SK-N-SH treated with all-trans-retinoic acid at 6 μM for 48 hours (cell line): ENCODE measurements around the gene CAMKK2.

Source experiments
- ATAC-seq: fragments of 200-7000 bp; cut with Tn5 transposase; 3 replicates; pipeline ENCODE4 v1.9.1; 2020; ENCODE audit warnings: mild to moderate bottlenecking, moderate library complexity
- ARNTL ChIP-seq: fragments of 450-650 bp; formaldehyde crosslinking; IDR thresholded peaks from 2 replicates; pipeline ENCODE4 v1.5.0; 2020; ENCODE audit warnings: low read depth, mild to moderate bottlenecking, moderate library complexity, borderline replicate concordance
- BACH2 ChIP-seq: fragments of 250-450 bp; sonication (Bioruptor Pico); IDR thresholded peaks from 2 replicates; pipeline ENCODE4 v1.9.0; 2021; ENCODE audit warnings: mild to moderate bottlenecking, borderline replicate concordance
- CREB5 ChIP-seq: fragments of 250-450 bp; sonication (Bioruptor Pico); IDR thresholded peaks from 2 replicates; pipeline ENCODE4 v1.5.1; 2020; ENCODE audit warnings: low read depth, mild to moderate bottlenecking, moderate library complexity
- CSDC2 ChIP-seq: fragments of 250-450 bp; sonication (Bioruptor Pico); IDR thresholded peaks from 2 replicates; pipeline ENCODE4 v1.5.0; 2020; ENCODE audit warnings: mild to moderate bottlenecking, moderate library complexity
- CSRNP3 ChIP-seq: fragments of 250-450 bp; sonication (Bioruptor Pico); IDR thresholded peaks from 2 replicates; pipeline ENCODE4 v1.5.1; 2021; ENCODE audit warnings: mild to moderate bottlenecking, moderate library complexity
- ESRRG ChIP-seq: fragments of 250-450 bp; sonication (Bioruptor Pico); IDR thresholded peaks from 2 replicates; pipeline ENCODE4 v1.6.1; 2021; ENCODE audit warnings: mild to moderate bottlenecking
- GLIS3 ChIP-seq: fragments of 250-450 bp; sonication (Bioruptor Pico); IDR thresholded peaks from 2 replicates; pipeline ENCODE4 v1.5.0; 2020; ENCODE audit warnings: mild to moderate bottlenecking, moderate library complexity
- OSR1 ChIP-seq: fragments of 250-450 bp; sonication (Bioruptor Pico); IDR thresholded peaks from 2 replicates; pipeline ENCODE4 v1.8.0; 2022; ENCODE audit warnings: moderate library complexity, mild to moderate bottlenecking, inconsistent platforms
- PATZ1 ChIP-seq: fragments of 250-450 bp; sonication (Bioruptor Pico); IDR thresholded peaks from 2 replicates; pipeline ENCODE4 v1.8.0; 2020; ENCODE audit warnings: mild to moderate bottlenecking, moderate library complexity, borderline replicate concordance
- POU6F1 ChIP-seq: fragments of 250-450 bp; sonication (Bioruptor Pico); IDR thresholded peaks from 2 replicates; pipeline ENCODE4 v1.8.0; 2021; ENCODE audit warnings: low read depth, mild to moderate bottlenecking, moderate library complexity, borderline replicate concordance
- PPARA ChIP-seq: fragments of 250-450 bp; sonication (Bioruptor Pico); IDR thresholded peaks from 2 replicates; pipeline ENCODE4 v1.5.0; 2020; ENCODE audit warnings: mild to moderate bottlenecking, borderline replicate concordance
- RARB ChIP-seq: fragments of 250-450 bp; sonication (Bioruptor Pico); IDR thresholded peaks from 2 replicates; pipeline ENCODE4 v1.8.0; 2021; ENCODE audit warnings: mild to moderate bottlenecking, moderate library complexity
- SNAI2 ChIP-seq: fragments of 250-450 bp; sonication (Bioruptor Pico); IDR thresholded peaks from 2 replicates; pipeline ENCODE4 v1.5.0; 2020; ENCODE audit warnings: mild to moderate bottlenecking, moderate library complexity
- TCF4 ChIP-seq: fragments of 250-450 bp; sonication (Bioruptor Pico); IDR thresholded peaks from 2 replicates; pipeline ENCODE4 v1.8.0; 2021; ENCODE audit warnings: mild to moderate bottlenecking, moderate library complexity, borderline replicate concordance
- TSHZ2 ChIP-seq: fragments of 250-450 bp; sonication (Bioruptor Pico); IDR thresholded peaks from 2 replicates; pipeline ENCODE4 v1.5.0; 2020; ENCODE audit warnings: mild to moderate bottlenecking, moderate library complexity
- ZC3H10 ChIP-seq: fragments of 250-450 bp; sonication (Bioruptor Pico); IDR thresholded peaks from 2 replicates; pipeline ENCODE4 v1.5.1; 2021; ENCODE audit warnings: mild to moderate bottlenecking, moderate library complexity
- ZFP3 ChIP-seq: fragments of 250-450 bp; sonication (Bioruptor Pico); IDR thresholded peaks from 2 replicates; pipeline ENCODE4 v1.5.0; 2020; ENCODE audit warnings: mild to moderate bottlenecking, moderate library complexity
- ZFP30 ChIP-seq: fragments of 450-650 bp; formaldehyde crosslinking; IDR thresholded peaks from 2 replicates; pipeline ENCODE4 v1.5.0; 2022; ENCODE audit warnings: mild to moderate bottlenecking, moderate library complexity
- ZNF565 ChIP-seq: fragments of 450-650 bp; formaldehyde crosslinking; conservative IDR thresholded peaks from 2 replicates; pipeline ENCODE4 v1.5.0; 2020; ENCODE audit warnings: low read depth, mild to moderate bottlenecking, moderate library complexity
- ZNF70 ChIP-seq: fragments of 450-650 bp; formaldehyde crosslinking; IDR thresholded peaks from 2 replicates; pipeline ENCODE4 v1.5.0; 2020; ENCODE audit warnings: mild to moderate bottlenecking, moderate library complexity

The CAMKK2 gene

GRCh38 chr12:121217063-121217462 lies 79.4 kb downstream of the CAMKK2 start:
- no peak for ATAC-seq
- TF ChIP-seq PPARA (CRISPR knock-in tag) (no peak), GLIS3 (CRISPR knock-in tag) (no peak), ZNF565 (no peak), RARB (CRISPR knock-in tag) (no peak), ZC3H10 (CRISPR knock-in tag) (no peak), ZFP30 (CRISPR knock-in tag) (no peak), BACH2 (no peak), ARNTL (no peak), POU6F1 (CRISPR knock-in tag) (no peak)

- TF ChIP-seq ZNF565 (no peak), POU6F1 (CRISPR knock-in tag) (no peak), CSDC2 (no peak)
- no peak for ATAC-seq
Observed at GRCh38 chr12:121216102-121216501, 80.4 kb downstream of the CAMKK2 start.

- ATAC-seq: peak; percentile 67
- no peak for TF ChIP-seq GLIS3 (CRISPR knock-in tag)
- no peak for TF ChIP-seq SNAI2
Observed at GRCh38 chr12:121214855-121215745, 81.4 kb downstream of the CAMKK2 start.

- ATAC-seq: no peak; the same call in none of the 3 replicates
- no peak for TF ChIP-seq TCF4
- no peak for TF ChIP-seq ZNF70 (CRISPR knock-in tag)
- no peak for TF ChIP-seq CSRNP3 (CRISPR knock-in tag)
- TF ChIP-seq CREB5 (CRISPR knock-in tag): no peak
- no peak for TF ChIP-seq OSR1 (CRISPR knock-in tag)
- TF ChIP-seq PATZ1: no peak
- no peak for TF ChIP-seq ZC3H10 (CRISPR knock-in tag)
- no peak for TF ChIP-seq BACH2
- no peak for TF ChIP-seq ZFP3 (CRISPR knock-in tag)
- TF ChIP-seq PPARA (CRISPR knock-in tag): no peak
- no peak for TF ChIP-seq ZFP30 (CRISPR knock-in tag)
- no peak for TF ChIP-seq TSHZ2 (CRISPR knock-in tag)
- no peak for TF ChIP-seq CSDC2
- TF ChIP-seq ESRRG (CRISPR knock-in tag): no peak
Observed at GRCh38 chr12:121214166-121214777, 82.2 kb downstream of the CAMKK2 start.
